IMR-90 (cell line): ENCODE measurements around the gene RPS24.

Source experiments
- CEBPB ChIP-seq: IDR thresholded peaks from 2 replicates; pipeline ENCODE4 v1.6.1; 2012; ENCODE audit warnings: low read depth, low read length, improper control_type of control experiment
- CHD1 ChIP-seq: IDR thresholded peaks from 2 replicates; pipeline ENCODE4 v1.6.1; 2012; ENCODE audit warnings: low read depth, low read length, improper control_type of control experiment
- CTCF ChIP-seq: conservative IDR thresholded peaks from 2 replicates; pipeline ENCODE4 v1.5.1; 2012; ENCODE audit warnings: mild to moderate bottlenecking, low read depth, low read length, improper control_type of control experiment
- POLR2A ChIP-seq: IDR thresholded peaks from 2 replicates; pipeline ENCODE4 v1.6.1; 2012; ENCODE audit warnings: mild to moderate bottlenecking, low read depth, low read length

- TF ChIP-seq POLR2A = no peak
- TF ChIP-seq CTCF = no peak
- TF ChIP-seq CEBPB = no peak
- no peak for TF ChIP-seq CHD1
These were observed 35.5 kb downstream of the RPS24 start for GRCh38 chr10:78069151-78069550.
